WTC11 (cell line): Measurements from ENCODE around the gene PNMT.

Source experiments
- CTCF ChIP-seq: fragments of 200-600 bp; IDR thresholded peaks from 2 replicates; pipeline ENCODE4 v1.8.0; 2022; ENCODE audit warnings: antibody characterized with exemption
- NR1H2 ChIP-seq: sonication (generic); formaldehyde crosslinking; IDR thresholded peaks from 2 replicates; pipeline ENCODE4 v1.9.0; 2021; ENCODE audit warnings: mild to moderate bottlenecking, moderate library complexity, missing genetic modification reagents
- NR2C2 ChIP-seq: sonication (generic); formaldehyde crosslinking; IDR thresholded peaks from 2 replicates; pipeline ENCODE4 v1.8.0; 2022; ENCODE audit warnings: mild to moderate bottlenecking, missing genetic modification reagents
- NR3C1 ChIP-seq: sonication (generic); formaldehyde crosslinking; conservative IDR thresholded peaks from 2 replicates; pipeline ENCODE4 v1.8.1; 2023; ENCODE audit warnings: low read depth, mild to moderate bottlenecking, missing genetic modification reagents
- TCF7 ChIP-seq: sonication (generic); formaldehyde crosslinking; IDR thresholded peaks from 2 replicates; pipeline ENCODE4 v1.8.0; 2022; ENCODE audit warnings: mild to moderate bottlenecking, low read depth, missing genetic modification reagents, moderate library complexity

GRCh38 chr17:39625198-39625785, 43.0 kb upstream of the PNMT start:
- TF ChIP-seq CTCF: no peak
- TF ChIP-seq TCF7 (CRISPR knock-in tag): no peak
- TF ChIP-seq NR1H2: no peak
- TF ChIP-seq NR3C1 (CRISPR knock-in tag): no peak
- no peak for TF ChIP-seq NR2C2 (CRISPR knock-in tag)
